ENCODE results near the gene HSPA1A.
A peak's percentile ranks its signal among the peaks of the same experiment; 100 is the strongest.
"Not testable (repeated sequence)": the region's sequence is repeated elsewhere in the genome, so short reads cannot be mapped to it uniquely, and the experiment has no call there.

Gene HSPA1A

GRCh38 chr6:31813465-31813849 lies 1.9 kb upstream of the HSPA1A start:
- DNase-seq, result no peak

GRCh38 chr6:31814677-31815024 lies 692 bp upstream of the HSPA1A start:
- peak; percentile 63 to 79 (median 68) for DNase-seq

GRCh38 chr6:31817133-31817928 lies 2.0 kb downstream of the HSPA1A start:
- peak in 1 of 5 donors; percentile 64 for DNase-seq

- DNase-seq, result not testable (repeated sequence)
Measured at GRCh38 chr6:31817929-31818511, 2.7 kb downstream of the HSPA1A start.

GRCh38 chr6:31819871-31820299 lies 4.5 kb downstream of the HSPA1A start:
- DNase-seq, result no peak

GRCh38 chr6:31820399-31820798 lies 5.1 kb downstream of the HSPA1A start:
- not testable (repeated sequence) for DNase-seq

GRCh38 chr6:31821301-31822035 lies 6.1 kb downstream of the HSPA1A start:
- DNase-seq, result peak in 2 of 5 donors; percentile 19 to 70

- peak; percentile 27 to 69 (median 57) for DNase-seq
Measured at GRCh38 chr6:31822036-31822821, 6.9 kb downstream of the HSPA1A start.

- DNase-seq, result not testable (repeated sequence)
Measured at GRCh38 chr6:31823592-31824196, 8.4 kb downstream of the HSPA1A start.

- no peak for DNase-seq
Measured at GRCh38 chr6:31825553-31825952, 10.2 kb downstream of the HSPA1A start.

GRCh38 chr6:31826793-31827285 lies 11.5 kb downstream of the HSPA1A start:
- no peak for DNase-seq

- DNase-seq, result peak; percentile 76 to 99 (median 86)
Measured at GRCh38 chr6:31827286-31828079, 12.1 kb downstream of the HSPA1A start, which contains the start of gene HSPA1B. Gene HSPA1B, plus strand, starts transcription at chr6:31827738. Its CDS starts 213 bp downstream, at chr6:31827951.

GRCh38 chr6:31829633-31830283 lies 14.4 kb downstream of the HSPA1A start:
- peak in 1 of 5 donors; percentile 66 for DNase-seq

GRCh38 chr6:31830886-31831335 lies 15.6 kb downstream of the HSPA1A start:
- no peak for DNase-seq

GRCh38 chr6:31831350-31832215 lies 16.2 kb downstream of the HSPA1A start:
- no peak for DNase-seq

- peak; percentile 51 to 86 (median 67) for DNase-seq
Measured at GRCh38 chr6:31834367-31835250, 19.3 kb downstream of the HSPA1A start.

GRCh38 chr6:31836047-31836473 lies 20.7 kb downstream of the HSPA1A start:
- DNase-seq, result no peak

Data from T-helper 1 cell (primary cell).